ENCODE results near the gene SNX21. TPM values are rescaled to one million over a fixed set of nuclear protein-coding genes. Genes with fewer than 3 reads are reported as not detected.
A peak's percentile ranks its signal among the peaks of the same experiment; 100 is the strongest.
"Not testable (repeated sequence)": the region's sequence is repeated elsewhere in the genome, so short reads cannot be mapped to it uniquely, and the experiment has no call there.

Gene SNX21
- total RNA-seq (10 to 100 TPM; 25.8 to 30.7 (median 28.7) TPM), polyA plus RNA-seq (23.5 TPM)
- long read RNA-seq, donor 1, transcript SNX21-212 (4 exons, 1,607 nt) = major isoform, 6 of 29 reads
- long read RNA-seq, donor 1, transcript SNX21-204 (3 exons, 1,824 nt) = minor isoform, 5 of 29 reads
- long read RNA-seq, donor 1, partial matches to known transcripts = 7 of 29 reads
- long read RNA-seq, donor 1, other reads (novel, unspliced or antisense) = 7 of 29 reads
- long read RNA-seq, donor 2, partial matches to known transcripts = 1 of 13 reads
- long read RNA-seq, donor 2, other reads (novel, unspliced or antisense) = 6 of 13 reads
- long read RNA-seq, donor 3, transcript SNX21-211 (2 exons, 701 nt) = minor isoform, 6 of 67 reads
- long read RNA-seq, donor 3, transcript SNX21-202 (3 exons, 3,106 nt) = minor isoform, 13 of 67 reads
- long read RNA-seq, donor 3, transcript SNX21-204 (3 exons, 1,824 nt) = major isoform, 21 of 67 reads
- long read RNA-seq, donor 3, partial matches to known transcripts = 16 of 67 reads
- long read RNA-seq, donor 3, other reads (novel, unspliced or antisense) = 8 of 67 reads
- long read RNA-seq, donor 4, partial matches to known transcripts = 3 of 10 reads
- long read RNA-seq, donor 4, other reads (novel, unspliced or antisense) = 2 of 10 reads

- Histone ChIP-seq H3K27me3 (ENCODE audit: control insufficient read depth, insufficient read depth) (no peaks in the 10 kb centered on the region), H3K9me3 (ENCODE audit: control insufficient read depth, low read length) (no peaks in the 10 kb centered on the region), H3K4me3 (ENCODE audit: low read length) (peak within 1 kb of the TSS; percentile 50), H3K27ac (ENCODE audit: low read length) (peak within 1 kb of the TSS; percentile 85), H3K4me1 (ENCODE audit: control insufficient read depth, insufficient read depth, low read length) (peaks cover 7% of the 10 kb centered on the region)
- ATAC-seq (peak; percentile 93 to 94), DNase-seq (peak; percentile 94 to 96 (median 96))
- 4% methylated on average over 35 of the region's 35 CpGs for whole genome bisulfite sequencing
- intact Hi-C loops (cut with DNase I) = loop anchor here in 1 of 4 donors (10.0 kb wide), 1 partner anchor 102 kb away; the partner anchor contains the start of gene PCIF1
Measured at GRCh38 chr20:45833030-45833882, at the start of gene SNX21. TSS of gene SNX21 (plus strand) at chr20:45833799. CDS start at chr20:45833920, 121 bp downstream.

- intact Hi-C loops (cut with DNase I) = no loop called here
- ATAC-seq (no peak), DNase-seq (no peak)
- no peaks in the 10 kb centered on the region for H3K4me1 ChIP-seq (ENCODE audit: control insufficient read depth, insufficient read depth, low read length)
- 65% methylated on average over 3 of the region's 3 CpGs for WGBS
- no peaks in the 10 kb centered on the region for H3K27me3 ChIP-seq (ENCODE audit: control insufficient read depth, insufficient read depth)
- no peak overlapping the region for H3K4me3 ChIP-seq (ENCODE audit: low read length)
- H3K27ac ChIP-seq (ENCODE audit: low read length) = no peak overlapping the region
- H3K9me3 ChIP-seq (ENCODE audit: control insufficient read depth, low read length) = no peaks in the 10 kb centered on the region
Measured at GRCh38 chr20:45788351-45788750, 45.2 kb upstream of the SNX21 start.

GRCh38 chr20:45792317-45793118 is 41.1 kb upstream of the SNX21 start:
- Histone ChIP-seq H3K27me3 (ENCODE audit: control insufficient read depth, insufficient read depth) (no peaks in the 10 kb centered on the region), H3K27ac (ENCODE audit: low read length) (peak overlapping the region; percentile 82), H3K4me1 (ENCODE audit: control insufficient read depth, insufficient read depth, low read length) (no peaks in the 10 kb centered on the region), H3K4me3 (ENCODE audit: low read length) (peak overlapping the region; percentile 74), H3K9me3 (ENCODE audit: control insufficient read depth, low read length) (no peaks in the 10 kb centered on the region)
- WGBS = 27% methylated on average over 19 of the region's 19 CpGs
- DNase-seq (no peak), ATAC-seq (peak; percentile 7 to 49)
- intact Hi-C loops (cut with DNase I) = loop anchor here in 1 of 4 donors (10.0 kb wide), 1 partner anchor 172 kb away; no protein-coding TSS in a partner anchor

- DNase-seq = no peak
- no peaks in the 10 kb centered on the region for H3K27me3 ChIP-seq (ENCODE audit: control insufficient read depth, insufficient read depth)
- no peak for ATAC-seq
- no peak overlapping the region for H3K4me3 ChIP-seq (ENCODE audit: low read length)
- intact Hi-C loops (cut with DNase I) = loop anchor here in 1 of 4 donors (10.0 kb wide), 1 partner anchor 168 kb away; no protein-coding TSS in a partner anchor
- H3K27ac ChIP-seq (ENCODE audit: low read length) = peak overlapping the region; percentile 8
- no peaks in the 10 kb centered on the region for H3K4me1 ChIP-seq (ENCODE audit: control insufficient read depth, insufficient read depth, low read length)
- H3K9me3 ChIP-seq (ENCODE audit: control insufficient read depth, low read length) = no peaks in the 10 kb centered on the region
- WGBS = 91% methylated on average over 11 of the region's 11 CpGs
Measured at GRCh38 chr20:45796337-45797065, 37.1 kb upstream of the SNX21 start.

- not testable (repeated sequence) for DNase-seq; ATAC-seq; H3K4me1 ChIP-seq (ENCODE audit: control insufficient read depth, insufficient read depth, low read length); H3K4me3 ChIP-seq (ENCODE audit: low read length); H3K27me3 ChIP-seq (ENCODE audit: control insufficient read depth, insufficient read depth); H3K27ac ChIP-seq (ENCODE audit: low read length); H3K9me3 ChIP-seq (ENCODE audit: control insufficient read depth, low read length)
- WGBS = no CpG with 5 or more reads among the region's 1 CpG
- intact Hi-C loops (cut with DNase I) = loop anchor here in 1 of 4 donors (10.0 kb wide), 1 partner anchor 167 kb away; no protein-coding TSS in a partner anchor
Measured at GRCh38 chr20:45797510-45797909, 36.1 kb upstream of the SNX21 start.

- intact Hi-C loops (cut with DNase I) = loop anchor here in 1 of 4 donors (10.0 kb wide), 1 partner anchor 167 kb away; no protein-coding TSS in a partner anchor
- 94% methylated on average over 3 of the region's 3 CpGs for WGBS
Measured at GRCh38 chr20:45797955-45798354, 35.6 kb upstream of the SNX21 start.

GRCh38 chr20:45798935-45799642 is 34.5 kb upstream of the SNX21 start:
- DNase-seq = peak; percentile 47 to 77 (median 66)
- Histone ChIP-seq H3K4me3 (ENCODE audit: low read length) (no peak overlapping the region), H3K27me3 (ENCODE audit: control insufficient read depth, insufficient read depth) (no peaks in the 10 kb centered on the region), H3K27ac (ENCODE audit: low read length) (peak overlapping the region; percentile 43), H3K4me1 (ENCODE audit: control insufficient read depth, insufficient read depth, low read length) (no peaks in the 10 kb centered on the region), H3K9me3 (ENCODE audit: control insufficient read depth, low read length) (no peaks in the 10 kb centered on the region)
- ATAC-seq = peak; percentile 80 to 83
- intact Hi-C loops (cut with DNase I) = loop anchor here in 1 of 4 donors (10.0 kb wide), 1 partner anchor 166 kb away; no protein-coding TSS in a partner anchor
- WGBS = 31% methylated on average over 4 of the region's 4 CpGs

More at GRCh38 chr20:45797955-45798354, 35.6 kb upstream of the SNX21 start:
- H3K4me3 ChIP-seq (ENCODE audit: low read length); ATAC-seq; H3K27ac ChIP-seq (ENCODE audit: low read length); H3K27me3 ChIP-seq (ENCODE audit: control insufficient read depth, insufficient read depth); DNase-seq; H3K4me1 ChIP-seq (ENCODE audit: control insufficient read depth, insufficient read depth, low read length); H3K9me3 ChIP-seq (ENCODE audit: control insufficient read depth, low read length): not testable (repeated sequence)

- no peak for ATAC-seq
- H3K27me3 ChIP-seq (ENCODE audit: control insufficient read depth, insufficient read depth) = no peaks in the 10 kb centered on the region
- H3K9me3 ChIP-seq (ENCODE audit: control insufficient read depth, low read length) = no peaks in the 10 kb centered on the region
- H3K4me3 ChIP-seq (ENCODE audit: low read length) = no peak overlapping the region
- DNase-seq = no peak
- no peak overlapping the region for H3K27ac ChIP-seq (ENCODE audit: low read length)
- 80% methylated on average over 7 of the region's 7 CpGs for WGBS
- intact Hi-C loops (cut with DNase I) = loop anchor here in 1 of 4 donors (10.0 kb wide), 1 partner anchor 163 kb away; no protein-coding TSS in a partner anchor
- no peaks in the 10 kb centered on the region for H3K4me1 ChIP-seq (ENCODE audit: control insufficient read depth, insufficient read depth, low read length)
Measured at GRCh38 chr20:45801851-45802250, 31.7 kb upstream of the SNX21 start.

Measured in right cardiac atrium (tissue), 5 donors.